GM12872 (cell line): ENCODE data around the gene MFSD8.

Experiments used
- TF ChIP-seq, protein P1 (sequence below): IDR thresholded peaks from 3 replicates; pipeline ENCODE4 v1.5.1; 2011; ENCODE audit warnings: low read depth, mild to moderate bottlenecking, low read length, moderate library complexity; ENCODE audit not compliant: insufficient read depth

MFSD8 gene

DNA sequence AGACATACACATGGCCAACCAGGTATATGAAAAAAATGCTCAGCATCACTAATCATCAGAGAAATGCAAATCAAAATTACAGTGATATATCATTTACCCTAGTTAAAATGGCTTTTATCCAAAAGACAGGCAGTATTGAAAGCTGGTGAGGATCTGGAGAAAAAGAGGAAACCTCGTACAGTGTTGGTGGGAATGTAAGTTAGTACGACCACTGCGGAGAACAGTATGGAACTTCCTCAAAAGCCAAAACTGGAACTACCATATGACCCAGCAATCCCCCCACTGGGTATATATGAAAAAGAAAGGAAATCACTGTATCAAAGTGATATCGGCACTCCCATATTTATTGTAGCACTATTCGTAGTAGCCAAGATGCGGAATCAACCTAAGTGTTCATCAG lies 23.7 kb upstream of the MFSD8 start:
- TF ChIP-seq, protein P1, sequence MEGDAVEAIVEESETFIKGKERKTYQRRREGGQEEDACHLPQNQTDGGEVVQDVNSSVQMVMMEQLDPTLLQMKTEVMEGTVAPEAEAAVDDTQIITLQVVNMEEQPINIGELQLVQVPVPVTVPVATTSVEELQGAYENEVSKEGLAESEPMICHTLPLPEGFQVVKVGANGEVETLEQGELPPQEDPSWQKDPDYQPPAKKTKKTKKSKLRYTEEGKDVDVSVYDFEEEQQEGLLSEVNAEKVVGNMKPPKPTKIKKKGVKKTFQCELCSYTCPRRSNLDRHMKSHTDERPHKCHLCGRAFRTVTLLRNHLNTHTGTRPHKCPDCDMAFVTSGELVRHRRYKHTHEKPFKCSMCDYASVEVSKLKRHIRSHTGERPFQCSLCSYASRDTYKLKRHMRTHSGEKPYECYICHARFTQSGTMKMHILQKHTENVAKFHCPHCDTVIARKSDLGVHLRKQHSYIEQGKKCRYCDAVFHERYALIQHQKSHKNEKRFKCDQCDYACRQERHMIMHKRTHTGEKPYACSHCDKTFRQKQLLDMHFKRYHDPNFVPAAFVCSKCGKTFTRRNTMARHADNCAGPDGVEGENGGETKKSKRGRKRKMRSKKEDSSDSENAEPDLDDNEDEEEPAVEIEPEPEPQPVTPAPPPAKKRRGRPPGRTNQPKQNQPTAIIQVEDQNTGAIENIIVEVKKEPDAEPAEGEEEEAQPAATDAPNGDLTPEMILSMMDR, result no peak

DNA sequence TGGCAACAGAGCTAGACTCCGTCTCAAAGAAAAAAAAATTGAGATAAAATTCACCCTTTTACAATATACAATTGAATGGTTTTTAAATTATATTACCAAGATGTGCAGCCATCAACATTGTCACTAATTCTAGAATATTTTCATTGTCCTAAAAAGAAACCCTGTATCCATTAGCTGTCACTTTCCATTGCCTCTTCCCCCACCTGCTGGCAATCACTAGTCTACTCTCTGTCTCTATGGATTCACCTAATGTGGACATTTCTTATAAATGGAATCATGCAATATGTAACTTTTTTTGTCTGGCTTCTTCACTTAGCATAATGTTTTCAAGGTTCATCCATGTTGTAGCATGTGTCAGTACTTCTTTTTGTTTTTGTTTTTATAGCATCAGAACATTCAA lies 21.0 kb upstream of the MFSD8 start:
- TF ChIP-seq, protein P1, result no peak

DNA sequence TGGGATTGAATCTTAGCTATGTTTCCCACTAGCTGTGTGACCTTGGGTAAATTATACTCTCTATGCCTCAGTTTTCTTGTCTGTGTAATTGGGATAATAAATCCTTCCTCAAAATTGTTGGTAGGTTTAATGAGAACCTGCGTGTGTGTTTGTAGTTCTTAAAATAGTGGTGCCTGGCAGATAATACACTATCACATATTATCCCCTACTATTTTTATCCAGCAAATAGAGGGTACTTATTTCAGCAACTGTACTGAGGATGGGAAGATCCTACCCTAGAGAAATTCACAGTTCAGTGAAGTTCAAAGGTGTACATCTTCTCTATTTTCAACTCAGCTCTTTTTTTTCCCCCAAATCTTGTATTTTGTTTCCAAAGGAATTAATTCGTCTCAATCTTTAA lies 17.5 kb upstream of the MFSD8 start:
- TF ChIP-seq, protein P1, result no peak

DNA sequence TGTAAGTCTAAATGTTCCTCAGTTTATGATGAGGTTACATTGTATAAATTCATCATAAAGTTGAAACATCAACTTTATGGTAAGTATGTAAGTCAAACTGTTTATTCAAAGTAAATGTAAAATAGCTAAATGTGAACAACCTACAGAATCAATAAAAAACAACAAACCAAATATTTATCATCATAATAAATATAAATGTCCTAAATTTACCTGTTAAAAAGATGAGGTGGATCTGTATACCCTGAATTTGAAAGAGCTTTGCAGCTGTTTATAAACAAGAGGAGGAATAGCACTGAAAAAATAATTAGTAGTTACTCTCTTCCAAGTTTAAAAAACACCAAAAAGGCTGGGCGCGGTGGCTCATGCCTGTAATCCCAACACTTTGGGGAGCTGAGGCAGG lies 14.0 kb upstream of the MFSD8 start:
- TF ChIP-seq, protein P1, result no peak

DNA sequence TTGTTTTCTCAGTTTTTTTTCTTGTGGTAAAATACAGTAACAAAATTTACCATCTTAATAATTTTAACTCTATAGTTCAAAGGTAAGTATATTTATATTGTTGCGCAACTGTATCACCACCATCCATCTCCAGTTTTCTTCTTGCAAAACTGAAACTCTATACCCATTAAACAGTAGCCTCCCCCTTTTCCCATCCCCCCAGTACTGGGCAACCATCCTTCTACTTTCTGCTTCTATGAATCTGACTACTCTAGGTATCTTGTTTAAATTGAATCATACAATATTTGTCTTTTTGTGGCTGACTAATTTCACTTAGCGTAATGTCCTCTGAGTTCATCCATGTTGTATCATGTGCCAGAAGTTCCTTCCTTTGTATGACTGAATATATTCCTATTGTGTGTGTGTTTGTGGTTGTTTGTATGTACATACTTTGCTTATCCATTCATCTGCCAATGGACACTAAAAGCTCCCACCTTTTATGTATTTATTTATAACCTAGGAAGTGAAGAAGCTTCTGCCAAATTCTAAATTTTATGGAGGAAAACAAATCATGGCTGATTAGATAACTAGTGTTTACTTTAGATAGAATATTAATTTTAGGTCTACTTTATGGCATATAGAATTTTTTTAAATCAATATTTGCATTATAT lies 10.3 kb upstream of the MFSD8 start:
- TF ChIP-seq, protein P1, result no peak

DNA sequence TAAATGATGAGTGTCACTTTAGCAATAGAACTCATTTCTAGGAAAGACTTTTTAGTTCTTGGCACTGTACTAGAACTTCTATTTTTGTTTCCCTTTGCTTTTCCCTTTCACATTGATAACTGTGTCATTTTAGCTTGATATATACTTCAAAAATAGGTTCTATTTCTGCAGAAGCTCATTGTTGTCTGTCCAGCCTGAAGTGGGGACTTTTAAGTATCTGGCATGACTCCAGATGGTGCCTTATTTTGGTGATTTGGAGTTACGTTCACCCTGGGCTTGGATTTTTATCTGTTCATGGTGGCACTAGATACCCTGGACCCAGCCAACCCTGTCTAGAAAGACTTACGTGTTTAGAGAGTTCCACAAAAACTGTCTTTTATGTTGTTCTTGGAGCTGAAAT lies 3.6 kb upstream of the MFSD8 start:
- TF ChIP-seq, protein P1, result no peak

DNA sequence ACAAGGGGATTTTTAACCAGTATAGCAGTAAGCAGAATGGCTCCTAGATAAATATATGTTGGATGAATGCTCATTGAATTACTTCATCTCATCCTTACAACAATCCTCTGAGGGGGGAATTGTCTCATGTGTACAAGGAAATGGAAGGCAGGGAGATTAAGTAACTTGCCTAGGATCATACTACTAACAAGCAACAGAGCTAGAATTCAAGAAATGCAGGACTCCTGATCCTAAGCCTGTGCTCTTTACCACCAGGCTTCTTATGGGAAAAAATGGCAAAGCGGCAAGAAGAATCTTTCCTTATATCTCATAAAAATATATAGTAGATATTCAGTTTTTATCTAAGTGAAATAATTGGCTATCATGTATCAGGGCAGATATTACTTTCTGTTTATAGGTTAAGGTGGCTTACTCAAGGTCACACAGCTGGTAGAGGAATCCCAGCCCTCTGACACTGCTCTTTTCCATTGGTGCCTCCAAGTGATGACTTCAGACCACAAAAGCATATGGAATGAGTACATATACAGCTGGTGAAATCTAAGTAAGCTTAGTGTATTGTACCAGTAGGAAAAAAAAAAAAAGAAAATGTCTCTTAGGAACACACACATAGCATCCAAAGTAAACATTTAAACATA lies 2.3 kb upstream of the MFSD8 start:
- TF ChIP-seq, protein P1, result no peak

DNA sequence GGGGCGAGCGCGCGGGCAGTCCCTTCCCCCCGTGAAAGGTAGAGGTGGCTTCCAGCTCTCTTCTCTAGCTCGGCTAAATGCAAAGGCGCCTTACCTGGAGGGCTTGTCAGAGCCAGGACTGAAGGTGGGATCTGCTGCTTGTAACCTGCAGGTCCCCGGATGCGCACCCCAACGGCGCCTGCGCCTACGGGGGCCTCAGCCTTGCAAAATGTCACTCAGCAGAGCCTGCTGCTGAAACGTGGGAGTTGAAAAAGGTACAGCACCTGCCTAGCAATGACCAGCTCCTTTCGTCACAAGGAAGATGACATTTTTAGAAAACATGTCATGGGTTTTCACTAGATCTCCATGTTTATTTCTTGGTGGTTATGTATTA lies 816 bp upstream of the MFSD8 start:
- TF ChIP-seq, protein P1, result no peak
